Measurements from ENCODE around the gene RAB2B.

Gene RAB2B

DNA sequence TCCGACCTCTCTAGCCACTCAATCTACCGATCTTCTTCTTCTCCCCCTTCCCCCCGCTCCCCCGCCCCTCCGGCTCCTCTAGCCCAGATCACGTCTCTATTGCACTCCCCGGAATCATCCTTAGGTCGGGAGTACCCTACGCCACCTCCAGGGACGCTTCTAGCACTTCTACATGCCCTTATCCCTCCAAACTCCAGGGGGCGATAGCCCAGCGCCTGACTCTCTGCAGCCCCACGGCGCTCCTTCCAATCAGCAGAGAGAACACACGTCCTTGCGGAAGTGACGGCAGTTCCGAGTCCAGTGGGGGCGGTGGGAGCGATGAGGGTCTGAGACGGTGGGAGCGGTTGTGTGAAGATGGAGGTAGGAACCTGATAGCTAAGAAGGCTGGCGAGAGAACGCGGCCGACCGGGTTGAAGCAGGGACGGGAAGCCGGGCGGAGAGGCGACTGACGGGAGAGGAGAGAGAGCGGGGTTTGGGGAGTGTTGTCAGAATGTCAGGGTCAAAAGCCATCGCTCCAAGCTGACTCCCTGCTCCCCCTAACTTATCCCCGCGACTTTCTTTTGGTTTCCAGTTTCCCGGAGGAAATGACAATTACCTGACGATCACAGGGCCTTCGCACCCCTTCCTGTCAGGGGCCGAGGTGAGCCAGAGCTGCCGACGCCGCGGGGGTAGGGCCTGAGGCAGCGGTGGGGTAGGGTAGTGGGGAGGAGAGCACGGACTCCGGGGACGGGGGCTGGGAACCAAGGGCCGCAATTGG, at the start of gene RAB2B, which contains the start of gene TOX4:
Gene RAB2B, minus strand, starts transcription at position 35 of the 757 bp plus-strand sequence. CDS start 87 bp downstream, outside the sequence.
Gene TOX4, plus strand, starts transcription at position 271 of the 757 bp plus-strand sequence. Its CDS starts 84 bp downstream, at position 355.
- DNase-seq (ENCODE audit: low read depth in 1 of 2, low spot score in 1 of 2), result peak; percentile 90 to 92

DNA sequence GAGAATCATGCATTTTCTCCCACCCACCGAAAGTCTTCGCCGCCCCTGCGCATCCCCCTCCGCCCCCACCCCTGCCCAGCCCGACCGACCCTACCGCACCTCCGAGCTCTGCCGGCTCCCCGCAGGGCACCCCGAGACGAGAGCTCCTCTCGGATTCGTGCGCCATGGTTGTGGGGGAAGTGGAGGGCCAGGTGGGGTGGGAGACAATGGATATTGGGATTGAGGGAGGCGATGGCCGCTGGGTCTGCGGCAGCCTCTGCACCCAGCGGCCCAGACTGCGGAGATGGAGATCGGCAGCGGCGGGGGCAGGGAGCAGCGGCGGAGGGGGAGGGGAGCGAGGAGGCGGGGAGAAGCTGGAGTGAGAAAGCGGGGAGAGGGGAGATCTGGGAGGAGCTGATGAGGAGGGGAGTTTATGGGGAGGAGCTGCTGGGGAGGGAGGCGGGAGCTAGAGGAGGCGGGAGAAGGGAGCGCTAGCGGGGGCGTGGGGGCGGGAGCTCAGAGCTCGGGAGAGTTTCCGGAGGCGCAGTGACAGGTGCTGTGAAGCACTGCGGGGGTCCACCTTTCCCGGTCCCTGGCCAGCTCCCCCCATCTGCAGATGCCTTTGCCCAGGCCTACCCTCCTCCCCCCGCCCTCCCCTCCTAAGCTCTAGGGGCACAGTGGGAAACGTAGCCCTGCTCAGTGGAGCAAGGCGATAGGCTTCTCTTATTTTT, 49.4 kb upstream of the RAB2B start, which contains the start of gene SALL2:
Gene SALL2, minus strand, starts transcription at position 385 of the 710 bp plus-strand sequence. Its CDS starts 219 bp downstream, at position 166.
- DNase-seq (ENCODE audit: low read depth in 1 of 2, low spot score in 1 of 2), result peak; percentile 34 to 44

DNA sequence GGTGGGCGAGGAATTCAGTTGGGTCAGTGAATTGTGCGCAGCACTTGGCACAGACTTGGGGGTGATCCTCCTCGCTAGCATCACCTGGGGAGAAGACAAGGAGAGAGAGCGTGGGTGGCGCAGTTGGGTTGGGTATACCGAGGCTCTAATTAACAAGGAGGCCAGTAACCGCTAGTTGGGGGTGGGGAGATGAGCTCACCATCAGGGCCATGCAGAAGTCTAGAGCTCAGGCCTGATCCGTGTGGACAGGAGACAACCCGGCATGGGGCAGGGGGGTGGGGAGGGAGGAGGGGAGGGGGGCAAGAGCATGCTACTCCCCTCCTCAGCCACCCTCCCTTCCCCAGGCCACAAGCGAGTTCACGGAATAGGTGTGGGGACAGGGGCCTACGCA, 48.8 kb upstream of the RAB2B start:
- no peak for DNase-seq (ENCODE audit: low read depth in 1 of 2, low spot score in 1 of 2)

DNA sequence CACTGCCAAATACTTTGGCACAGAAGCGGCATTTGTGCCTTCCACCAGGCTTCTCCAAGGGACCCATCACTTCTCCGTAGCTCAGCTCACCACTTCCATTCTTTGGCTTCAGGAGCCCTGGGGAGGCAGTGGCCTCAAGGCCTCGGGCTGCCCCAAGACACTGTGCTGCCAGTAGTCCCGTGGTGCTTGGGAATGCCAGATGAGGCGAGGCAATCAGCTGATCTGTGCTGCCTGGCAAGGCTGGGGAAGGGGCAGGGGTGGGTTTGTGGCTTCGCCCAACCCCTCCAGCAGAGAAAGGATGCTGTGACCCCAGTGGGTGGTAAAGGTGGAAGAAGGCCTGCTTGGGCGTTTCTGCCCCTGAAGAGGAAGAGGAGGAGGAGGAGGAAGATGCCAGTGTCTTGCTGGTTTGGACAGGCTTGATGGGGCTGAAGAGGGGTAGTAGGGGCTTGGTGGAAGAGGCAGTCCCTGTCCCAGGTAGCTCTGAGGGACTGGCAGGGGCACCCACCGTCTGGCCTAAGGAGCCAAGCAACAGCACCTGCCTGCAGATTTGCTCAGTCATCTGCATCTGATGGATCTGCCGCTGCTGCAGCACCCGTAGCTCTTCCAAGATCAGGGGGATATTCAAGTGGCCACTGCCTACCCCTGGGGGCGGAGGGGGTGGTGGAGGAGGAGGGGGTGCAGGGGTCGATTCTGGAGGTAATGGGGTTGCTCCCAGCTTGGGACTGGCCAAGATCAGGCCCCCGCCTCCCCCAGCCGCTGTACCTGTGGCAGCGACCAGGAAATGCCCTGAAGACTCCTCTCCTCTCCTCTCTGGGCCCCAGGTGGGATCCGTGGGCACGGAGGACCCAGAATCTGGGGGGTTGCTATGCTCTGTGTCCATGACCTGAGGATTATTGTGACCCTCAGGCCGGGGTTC, 48.1 kb upstream of the RAB2B start:
- DNase-seq (ENCODE audit: low read depth in 1 of 2, low spot score in 1 of 2), result no peak

- DNase-seq (ENCODE audit: low read depth in 1 of 2, low spot score in 1 of 2), result no peak
Measured at GRCh38 chr14:21523203-21523602, 46.4 kb upstream of the RAB2B start.

GRCh38 chr14:21521501-21521900, 44.7 kb upstream of the RAB2B start:
- DNase-seq (ENCODE audit: low read depth in 1 of 2, low spot score in 1 of 2), result no peak

DNA sequence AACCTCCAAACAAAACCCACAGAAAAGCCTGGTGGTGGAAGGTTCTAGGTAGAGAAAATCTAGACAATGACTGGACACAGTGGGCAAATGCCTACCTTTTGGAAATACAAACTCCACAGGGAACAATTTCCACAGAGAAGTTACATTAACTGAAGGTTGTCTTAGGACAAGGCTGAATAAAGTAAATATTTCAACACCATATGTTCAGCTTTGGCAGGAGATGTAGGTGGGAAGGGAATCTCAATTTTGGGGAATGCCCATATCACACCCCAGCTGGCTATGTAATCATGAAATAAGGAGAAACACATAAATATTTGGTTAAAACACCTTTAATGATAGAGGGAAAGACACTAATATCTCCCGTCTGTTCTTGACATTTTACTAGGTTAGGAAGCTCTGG, 44.0 kb upstream of the RAB2B start:
- no peak for DNase-seq (ENCODE audit: low read depth in 1 of 2, low spot score in 1 of 2)

GRCh38 chr14:21518725-21519124, 42.0 kb upstream of the RAB2B start:
- no peak for DNase-seq (ENCODE audit: low read depth in 1 of 2, low spot score in 1 of 2)

DNA sequence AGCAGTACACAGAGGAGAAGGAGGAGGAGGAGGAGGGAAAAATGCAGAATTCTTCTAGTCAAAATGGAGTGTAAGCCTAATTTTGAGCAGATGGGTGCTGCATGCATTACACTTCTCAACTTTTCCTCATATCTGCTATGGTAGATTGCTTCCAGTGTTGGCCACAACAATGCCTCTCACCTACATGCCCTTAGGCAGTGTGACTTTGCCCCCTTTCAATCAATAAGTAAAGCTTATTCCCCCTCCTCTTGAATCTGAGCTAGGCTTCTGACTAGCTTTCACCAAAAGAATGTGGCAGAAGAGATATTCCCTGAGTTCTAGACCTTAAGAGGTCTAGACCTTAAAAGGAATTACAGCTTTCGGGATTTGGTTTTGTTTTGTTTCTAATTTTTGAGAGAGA, 37.6 kb upstream of the RAB2B start:
- DNase-seq (ENCODE audit: low read depth in 1 of 2, low spot score in 1 of 2), result no peak

DNA sequence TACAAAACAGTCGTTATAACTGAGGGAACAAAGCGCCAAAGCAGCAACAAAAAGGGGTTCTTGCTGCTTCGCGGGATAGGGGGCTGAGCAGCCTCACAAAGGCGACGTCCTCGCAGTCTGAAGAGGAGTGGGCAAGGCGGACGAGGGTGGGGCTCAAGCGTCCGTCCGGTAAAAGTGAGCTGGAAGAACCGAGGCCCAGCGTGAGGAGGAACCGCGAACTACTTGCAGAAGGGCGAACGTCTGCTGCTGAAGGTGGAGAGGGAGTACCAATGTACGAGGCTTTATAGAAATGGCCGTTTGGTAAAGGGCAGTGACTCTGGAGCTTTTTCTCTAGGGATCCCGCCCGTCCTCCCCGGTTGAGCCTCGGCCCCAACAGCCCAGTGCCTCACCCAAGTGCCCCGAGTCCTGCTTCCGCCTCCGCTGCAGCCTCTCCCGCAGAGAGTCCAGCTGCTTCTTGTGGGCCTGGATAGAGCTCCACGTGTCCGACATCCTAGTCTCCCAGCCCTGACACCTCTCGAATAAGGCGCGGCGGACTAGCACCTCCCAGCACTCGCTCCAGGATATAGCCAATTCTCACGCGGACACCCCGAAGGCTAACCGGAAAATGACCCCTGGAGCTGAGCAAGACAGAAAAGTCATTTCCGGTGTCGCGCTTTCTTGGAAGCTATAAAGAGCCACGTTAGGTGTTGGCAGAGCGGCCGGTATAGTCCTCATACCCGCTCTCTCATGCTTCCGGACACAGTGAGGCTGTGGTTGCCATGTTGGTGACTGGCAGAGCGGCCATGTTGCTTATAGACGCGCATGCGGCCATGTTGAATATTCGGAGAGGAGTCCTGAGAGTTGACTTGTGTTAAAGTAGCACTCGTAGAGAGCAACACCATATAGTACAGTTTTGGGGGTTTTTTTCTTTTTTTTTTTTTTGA, 34.2 kb upstream of the RAB2B start, which contains the start of gene METTL3:
Gene METTL3, minus strand, starts transcription at position 606 of the 923 bp plus-strand sequence. Its CDS starts 117 bp downstream, at position 489.
- peak; percentile 83 to 86 for DNase-seq (ENCODE audit: low read depth in 1 of 2, low spot score in 1 of 2)

GRCh38 chr14:21509432-21510143, 32.8 kb upstream of the RAB2B start:
- no peak for DNase-seq (ENCODE audit: low read depth in 1 of 2, low spot score in 1 of 2)

DNA sequence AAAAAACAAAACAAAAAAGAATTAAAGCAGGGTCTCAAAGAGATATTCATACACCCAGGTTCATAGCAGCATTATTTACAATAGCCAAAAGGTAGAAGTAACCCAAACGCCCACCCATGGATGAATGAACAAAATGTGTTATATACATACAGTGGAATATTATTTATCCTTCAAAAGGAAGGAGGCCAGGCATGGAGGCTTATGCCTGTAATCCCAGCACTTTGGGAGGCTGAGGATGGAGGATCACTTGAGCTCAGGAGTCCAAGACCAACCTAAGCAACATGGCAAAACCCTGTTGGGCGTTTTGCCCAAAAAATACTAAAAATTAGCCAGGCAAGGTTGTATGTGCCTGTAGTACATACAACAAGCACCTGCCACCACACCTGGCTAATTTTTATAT, 29.8 kb upstream of the RAB2B start:
- no peak for DNase-seq (ENCODE audit: low read depth in 1 of 2, low spot score in 1 of 2)

DNA sequence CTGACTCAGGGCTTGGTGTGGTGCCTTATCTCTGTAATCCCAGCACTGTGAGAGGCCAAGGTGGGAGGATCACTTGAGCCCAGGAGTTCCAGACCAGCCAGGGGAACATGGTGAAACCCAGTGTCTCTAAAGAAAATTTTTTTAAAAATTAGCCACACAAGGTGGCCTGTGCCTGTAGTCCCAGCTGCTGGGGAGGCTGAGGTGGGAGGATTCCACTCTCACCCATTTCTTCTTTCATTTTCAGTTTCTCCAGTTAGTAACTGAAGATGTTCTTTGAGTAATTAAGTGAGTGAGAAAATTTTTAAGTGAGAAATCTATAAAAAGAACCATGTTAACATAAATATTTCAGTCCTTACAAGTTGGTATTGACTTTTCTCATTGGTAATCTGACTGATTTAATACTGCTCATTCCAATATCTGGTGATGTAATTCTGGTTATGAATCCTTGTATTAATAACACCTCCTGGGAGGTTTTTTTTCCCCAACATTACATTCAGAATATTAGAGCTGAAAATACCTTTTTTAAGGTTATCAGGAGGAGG, 28.3 kb upstream of the RAB2B start:
- no peak for DNase-seq (ENCODE audit: low read depth in 1 of 2, low spot score in 1 of 2)

- DNase-seq (ENCODE audit: low read depth in 1 of 2, low spot score in 1 of 2), result no peak
Measured at GRCh38 chr14:21503376-21503775, 26.6 kb upstream of the RAB2B start.

DNA sequence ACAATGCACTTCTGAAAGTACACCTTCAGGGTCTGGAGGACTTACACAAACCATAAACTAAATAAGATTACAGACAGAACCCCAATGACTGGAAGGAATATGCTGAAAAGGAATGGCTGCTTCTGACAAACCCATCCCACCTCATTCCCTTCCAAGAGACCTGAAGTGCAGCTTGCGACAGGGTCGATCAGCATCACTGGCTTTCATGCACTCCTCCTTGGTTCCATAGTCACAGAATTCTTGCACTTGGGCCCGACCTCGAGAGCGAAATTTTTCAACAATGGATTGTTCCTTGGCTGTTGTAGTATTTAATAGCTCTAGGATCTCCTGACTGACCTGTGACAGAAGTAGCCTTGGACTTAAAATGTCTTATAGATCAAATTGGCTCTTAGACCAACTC, 24.8 kb upstream of the RAB2B start:
- no peak for DNase-seq (ENCODE audit: low read depth in 1 of 2, low spot score in 1 of 2)

GRCh38 chr14:21498540-21499526, 22.1 kb upstream of the RAB2B start:
- DNase-seq (ENCODE audit: low read depth in 1 of 2, low spot score in 1 of 2), result no peak

DNA sequence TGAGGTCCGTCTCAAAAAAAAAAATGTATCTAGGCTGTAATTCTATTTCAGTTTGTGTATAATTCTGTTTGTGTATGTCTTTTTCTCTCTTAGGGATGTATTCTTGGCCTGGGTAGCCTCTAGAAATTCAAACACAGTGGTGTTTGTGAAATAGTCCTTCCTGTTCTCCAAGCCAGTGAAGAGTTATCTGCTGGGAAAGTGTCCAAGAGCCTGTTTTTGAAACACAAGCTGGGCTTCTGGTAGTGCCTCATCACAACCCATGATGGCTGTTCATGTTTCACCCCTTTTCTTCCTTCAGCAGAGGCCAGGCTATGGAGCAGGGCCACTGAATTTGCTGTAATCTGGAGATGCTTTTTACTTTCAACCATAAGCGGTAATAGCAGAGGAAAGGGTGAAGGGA, 19.7 kb upstream of the RAB2B start:
- DNase-seq (ENCODE audit: low read depth in 1 of 2, low spot score in 1 of 2), result no peak

All from activated T-helper 1 cell treated with anti-CD3 and anti-CD28 coated beads, Interleukin-2, amount 50 U/mL, for 16 hours (primary cell).